DMS53 treated with DMSO at 0.1 percent for 48 hours (cell line): Measurements from ENCODE around the gene CDK6.
"Not testable (repeated sequence)": the region's sequence is repeated elsewhere in the genome, so short reads cannot be mapped to it uniquely, and the experiment has no call there.

Experiments used
- DNase-seq: peaks from one replicate; lab custom pipeline; 2025; ENCODE audit not compliant: unreplicated experiment; lab: John Stamatoyannopoulos, UW

The CDK6 gene

GRCh38 chr7:92763636-92764423, 72.5 kb downstream of the CDK6 start:
- peak; percentile 92 for DNase-seq

GRCh38 chr7:92762851-92763250, 73.5 kb downstream of the CDK6 start:
- DNase-seq = no peak

- DNase-seq = no peak
These were observed 74.8 kb downstream of the CDK6 start for GRCh38 chr7:92761391-92762097.

- no peak for DNase-seq
These were observed 77.5 kb downstream of the CDK6 start for GRCh38 chr7:92758796-92759431.

- DNase-seq = not testable (repeated sequence)
These were observed 79.0 kb downstream of the CDK6 start for GRCh38 chr7:92757311-92757910.

- no peak for DNase-seq
These were observed 80.7 kb downstream of the CDK6 start for GRCh38 chr7:92755680-92756079.

GRCh38 chr7:92754919-92755581, 81.3 kb downstream of the CDK6 start:
- DNase-seq = no peak

- DNase-seq = no peak
These were observed 82.8 kb downstream of the CDK6 start for GRCh38 chr7:92753614-92754013.

GRCh38 chr7:92751902-92752901, 84.2 kb downstream of the CDK6 start:
- DNase-seq = peak; percentile 19

- DNase-seq = no peak
These were observed 85.4 kb downstream of the CDK6 start for GRCh38 chr7:92750946-92751345.

- no peak for DNase-seq
These were observed 85.9 kb downstream of the CDK6 start for GRCh38 chr7:92750447-92750839.

- no peak for DNase-seq
These were observed 86.4 kb downstream of the CDK6 start for GRCh38 chr7:92749832-92750446.

GRCh38 chr7:92749327-92749755, 87.0 kb downstream of the CDK6 start:
- no peak for DNase-seq

GRCh38 chr7:92748495-92748894, 87.9 kb downstream of the CDK6 start:
- DNase-seq = no peak

- no peak for DNase-seq
These were observed 89.1 kb downstream of the CDK6 start for GRCh38 chr7:92747041-92747835.

GRCh38 chr7:92745241-92745640, 91.1 kb downstream of the CDK6 start:
- DNase-seq = no peak

GRCh38 chr7:92744180-92744579, 92.2 kb downstream of the CDK6 start:
- not testable (repeated sequence) for DNase-seq

- DNase-seq = no peak
These were observed 94.2 kb downstream of the CDK6 start for GRCh38 chr7:92742186-92742585.
